HEK293T (cell line): ENCODE measurements around the gene PKIB.

Experiments used
- ARNT ChIP-seq: fragments of 450-650 bp; IDR thresholded peaks from 2 replicates; pipeline ENCODE4 v1.6.1; 2017; ENCODE audit warnings: mild to moderate bottlenecking
- BHLHE40 ChIP-seq: fragments of 450-650 bp; IDR thresholded peaks from 2 replicates; pipeline ENCODE4 v1.6.1; 2016; ENCODE audit warnings: mild to moderate bottlenecking, moderate library complexity, borderline replicate concordance
- CTBP1 ChIP-seq: fragments of 450-650 bp; IDR thresholded peaks from 2 replicates; pipeline ENCODE4 v1.6.1; 2016; ENCODE audit warnings: borderline replicate concordance
- ELF4 ChIP-seq: fragments of 450-650 bp; IDR thresholded peaks from 2 replicates; pipeline ENCODE4 v1.6.1; 2017; ENCODE audit warnings: antibody characterized with exemption
- FOXA1 ChIP-seq: fragments of 450-650 bp; IDR thresholded peaks from 2 replicates; pipeline ENCODE4 v1.6.1; 2016; ENCODE audit warnings: mild to moderate bottlenecking
- FOXM1 ChIP-seq: fragments of 450-650 bp; IDR thresholded peaks from 2 replicates; pipeline ENCODE4 v1.6.1; 2017; ENCODE audit warnings: mild to moderate bottlenecking, borderline replicate concordance
- L3MBTL2 ChIP-seq: fragments of 450-650 bp; conservative IDR thresholded peaks from 2 replicates; pipeline ENCODE4 v1.6.1; 2016; ENCODE audit warnings: mild to moderate bottlenecking
- LEF1 ChIP-seq: fragments of 450-650 bp; IDR thresholded peaks from 2 replicates; pipeline ENCODE4 v1.6.1; 2017; ENCODE audit warnings: mild to moderate bottlenecking, borderline replicate concordance
- NFRKB ChIP-seq: fragments of 450-650 bp; IDR thresholded peaks from 2 replicates; pipeline ENCODE4 v1.6.1; 2016; ENCODE audit warnings: mild to moderate bottlenecking, moderate library complexity
- SP1 ChIP-seq: fragments of 450-650 bp; IDR thresholded peaks from 2 replicates; pipeline ENCODE4 v1.6.1; 2017
- SUZ12 ChIP-seq: fragments of 450-650 bp; IDR thresholded peaks from 2 replicates; pipeline ENCODE4 v1.6.1; 2016; ENCODE audit warnings: mild to moderate bottlenecking
- TARDBP ChIP-seq: fragments of 450-650 bp; IDR thresholded peaks from 2 replicates; pipeline ENCODE4 v1.6.1; 2016

DNA sequence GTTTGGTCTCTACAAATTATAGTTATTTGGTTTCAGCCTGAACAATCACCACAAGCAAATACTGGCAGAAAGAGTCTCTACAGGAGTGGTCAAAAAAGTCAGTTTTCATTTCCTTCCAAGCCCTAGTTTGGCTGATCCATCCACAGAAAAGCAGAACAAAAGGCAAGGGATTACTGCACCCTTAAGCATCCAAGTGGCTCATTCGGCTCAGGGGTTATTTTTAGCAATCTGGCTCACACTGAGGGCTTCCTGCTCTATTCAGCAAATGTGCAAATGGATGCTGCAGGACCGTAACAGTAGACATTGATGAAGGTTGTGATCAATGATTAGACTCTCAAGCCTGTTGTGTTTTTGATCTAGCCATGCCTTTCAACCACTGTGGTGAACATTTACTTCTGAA is 107.1 kb downstream of the PKIB start:
- TF ChIP-seq SUZ12 (no peak), ARNT (no peak), SP1 (no peak), BHLHE40 (no peak), TARDBP (no peak), FOXA1 (no peak), L3MBTL2 (no peak), ELF4 (no peak), CTBP1 (no peak), LEF1 (no peak), FOXM1 (no peak), NFRKB (no peak)
